GM13977 (cell line): Measurements from ENCODE around the gene CD74.

ENCODE experiments used
- DNase-seq: peaks from one replicate; pipeline ENCODE4 v3.0.0; 2012; ENCODE audit warnings: low spot score
- in situ Hi-C: fragments of 300-500 bp; cut with MboI; formaldehyde crosslinking; loops from one replicate; pipeline ENCODE4 v1.12.0; 2022; ENCODE audit warnings: low sequenced_read_pairs, low pct_unique_long_range_greater_than_20kb, mixed read lengths, inconsistent platforms; ENCODE audit not compliant: unreplicated experiment
- TF ChIP-seq, protein P1 (sequence below): IDR thresholded peaks from 2 replicates; pipeline ENCODE4 v1.5.1; 2012; ENCODE audit warnings: mild to moderate bottlenecking, control low read depth; ENCODE audit not compliant: insufficient read depth; ENCODE audit errors: extremely low read depth, missing control alignments

The CD74 gene

DNA sequence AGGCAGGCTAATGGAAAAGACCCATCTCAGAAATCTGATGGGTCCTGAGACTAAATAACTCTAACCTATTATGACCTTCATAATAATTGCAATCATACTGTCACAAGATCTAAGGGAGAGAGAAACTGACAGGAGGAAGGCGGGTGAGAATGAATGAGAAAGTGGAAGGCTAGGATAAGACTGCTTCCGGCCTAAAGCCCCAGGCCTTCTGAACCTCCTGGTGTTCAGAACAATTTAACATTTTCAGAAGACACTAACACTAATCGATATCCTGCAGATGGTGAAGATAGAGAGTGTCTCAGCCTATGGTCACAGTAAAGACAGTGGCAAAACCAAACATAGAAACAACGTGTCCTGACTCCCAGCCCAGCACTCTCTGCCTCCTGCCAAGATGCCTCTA lies 35.6 kb upstream of the CD74 start:
- in situ Hi-C loops = no loop called here
- no peak for DNase-seq
- TF ChIP-seq, protein P1, sequence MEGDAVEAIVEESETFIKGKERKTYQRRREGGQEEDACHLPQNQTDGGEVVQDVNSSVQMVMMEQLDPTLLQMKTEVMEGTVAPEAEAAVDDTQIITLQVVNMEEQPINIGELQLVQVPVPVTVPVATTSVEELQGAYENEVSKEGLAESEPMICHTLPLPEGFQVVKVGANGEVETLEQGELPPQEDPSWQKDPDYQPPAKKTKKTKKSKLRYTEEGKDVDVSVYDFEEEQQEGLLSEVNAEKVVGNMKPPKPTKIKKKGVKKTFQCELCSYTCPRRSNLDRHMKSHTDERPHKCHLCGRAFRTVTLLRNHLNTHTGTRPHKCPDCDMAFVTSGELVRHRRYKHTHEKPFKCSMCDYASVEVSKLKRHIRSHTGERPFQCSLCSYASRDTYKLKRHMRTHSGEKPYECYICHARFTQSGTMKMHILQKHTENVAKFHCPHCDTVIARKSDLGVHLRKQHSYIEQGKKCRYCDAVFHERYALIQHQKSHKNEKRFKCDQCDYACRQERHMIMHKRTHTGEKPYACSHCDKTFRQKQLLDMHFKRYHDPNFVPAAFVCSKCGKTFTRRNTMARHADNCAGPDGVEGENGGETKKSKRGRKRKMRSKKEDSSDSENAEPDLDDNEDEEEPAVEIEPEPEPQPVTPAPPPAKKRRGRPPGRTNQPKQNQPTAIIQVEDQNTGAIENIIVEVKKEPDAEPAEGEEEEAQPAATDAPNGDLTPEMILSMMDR = no peak

DNA sequence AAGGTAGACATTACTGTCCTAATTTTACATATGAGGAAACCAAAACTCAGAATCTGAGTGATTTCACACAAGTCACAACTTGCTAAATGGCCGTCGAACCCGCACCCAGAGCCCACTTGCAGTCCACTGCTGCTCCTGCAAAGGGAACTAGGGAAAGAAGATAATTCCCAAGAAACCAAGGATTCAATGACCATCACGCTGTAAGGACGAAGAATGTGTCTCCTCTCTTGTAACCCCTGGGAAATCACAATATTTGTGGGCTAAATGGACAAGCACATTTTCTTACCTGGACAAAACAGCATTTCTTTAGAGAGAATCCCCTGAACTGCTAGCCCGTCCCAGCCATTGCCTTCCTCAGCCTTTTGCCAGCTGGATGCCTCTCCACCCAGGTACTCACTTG lies 34.5 kb upstream of the CD74 start:
- in situ Hi-C loops = no loop called here
- TF ChIP-seq, protein P1 = no peak
- no peak for DNase-seq

DNA sequence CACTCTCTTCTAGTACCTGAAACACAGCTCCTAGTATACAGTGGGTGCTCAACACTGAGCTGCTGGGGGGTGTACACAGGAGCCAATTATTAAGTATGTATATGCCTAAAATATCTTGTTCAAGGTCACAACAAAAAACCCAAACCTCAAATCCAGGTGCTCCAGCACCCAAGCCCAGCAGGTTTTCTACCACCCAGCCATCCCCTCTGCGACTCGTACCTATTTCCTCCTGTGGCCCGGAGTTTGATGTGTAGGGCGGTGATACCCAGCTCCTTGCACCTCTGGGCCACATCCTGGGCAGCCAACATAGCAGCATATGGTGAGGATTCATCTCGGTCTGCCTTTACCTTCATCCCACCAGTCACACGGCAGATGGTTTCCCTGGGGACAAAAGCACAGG lies 33.9 kb upstream of the CD74 start:
- TF ChIP-seq, protein P1 = no peak
- DNase-seq = no peak
- in situ Hi-C loops = no loop called here

DNA sequence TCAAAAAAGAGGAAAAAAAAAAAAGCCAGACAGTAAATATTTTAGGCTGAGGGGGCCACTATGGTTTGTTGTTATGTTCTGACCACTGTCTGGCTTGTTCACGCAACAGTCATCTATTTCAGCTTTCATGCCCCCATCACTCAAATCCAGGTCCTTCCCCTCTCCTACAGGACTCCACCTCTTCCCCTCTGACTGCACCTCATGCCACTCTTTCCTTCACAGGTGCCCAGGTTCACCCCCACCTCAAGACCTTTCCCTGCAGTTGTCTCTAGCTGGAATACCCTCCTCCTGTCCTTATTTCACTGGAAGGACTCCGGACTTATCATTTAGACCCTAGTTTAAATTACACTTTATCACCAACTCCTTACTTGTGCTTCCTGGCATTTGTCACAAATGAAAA lies 33.4 kb upstream of the CD74 start:
- TF ChIP-seq, protein P1 = no peak
- DNase-seq = no peak
- in situ Hi-C loops = no loop called here

DNA sequence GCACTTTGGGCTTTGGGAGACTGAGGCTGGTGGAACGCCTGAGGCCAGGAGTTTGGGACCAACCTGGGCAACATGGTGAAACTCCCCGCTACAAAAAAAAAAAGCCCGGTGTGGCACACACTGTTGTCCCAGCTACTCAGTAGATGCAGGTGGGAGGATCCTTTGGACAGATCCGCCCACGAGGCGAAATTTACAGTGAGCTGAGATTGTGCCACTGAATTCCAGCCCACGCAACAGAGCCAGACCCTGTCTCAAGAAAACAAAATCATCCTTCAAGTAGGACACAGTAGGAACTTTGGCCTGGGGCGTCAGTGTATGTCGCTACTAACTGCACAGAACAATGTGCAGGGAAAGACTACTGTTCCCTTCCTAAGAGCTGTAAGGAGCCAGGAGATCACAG lies 32.1 kb upstream of the CD74 start:
- DNase-seq = no peak
- in situ Hi-C loops = no loop called here
- TF ChIP-seq, protein P1 = no peak

DNA sequence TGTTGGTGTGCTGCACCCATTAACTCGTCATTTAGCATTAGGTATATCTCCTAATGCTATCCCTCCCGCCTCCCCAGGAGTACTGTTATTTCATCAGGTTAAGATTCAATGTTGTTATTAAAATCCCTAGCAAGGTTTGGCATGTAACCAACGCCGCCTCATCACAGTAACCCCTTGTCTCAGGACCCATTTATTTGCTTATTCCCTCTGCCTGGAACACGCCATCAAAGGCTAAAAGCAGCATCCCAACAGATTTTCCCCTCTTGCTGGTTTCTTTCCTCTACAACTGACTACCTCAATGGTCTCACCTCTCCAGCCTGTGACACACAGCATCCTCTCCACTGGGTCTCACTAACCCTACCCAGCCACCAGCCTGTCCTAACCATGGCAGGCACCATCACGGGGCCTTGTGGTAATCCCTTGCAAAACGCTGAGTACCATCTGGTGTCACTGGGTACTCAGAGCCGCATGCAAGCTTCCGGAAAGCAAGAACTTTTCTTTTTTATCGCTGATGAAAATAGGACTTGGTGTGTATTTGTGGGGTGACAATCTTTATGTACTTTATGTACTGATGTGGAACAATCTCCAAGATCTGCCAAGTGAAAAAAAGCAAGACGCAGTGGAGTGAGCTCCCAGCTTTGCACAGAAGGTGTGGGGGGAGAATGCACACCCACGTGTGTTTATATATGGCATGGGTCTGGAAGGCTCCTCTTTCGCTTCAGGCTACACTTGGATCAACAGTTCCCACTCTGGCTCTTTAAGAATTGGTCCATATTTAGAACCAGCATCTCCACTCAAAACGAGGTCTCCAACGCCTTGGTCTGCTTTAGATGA lies 30.7 kb upstream of the CD74 start:
- in situ Hi-C loops = no loop called here
- TF ChIP-seq, protein P1 = no peak
- no peak for DNase-seq

DNA sequence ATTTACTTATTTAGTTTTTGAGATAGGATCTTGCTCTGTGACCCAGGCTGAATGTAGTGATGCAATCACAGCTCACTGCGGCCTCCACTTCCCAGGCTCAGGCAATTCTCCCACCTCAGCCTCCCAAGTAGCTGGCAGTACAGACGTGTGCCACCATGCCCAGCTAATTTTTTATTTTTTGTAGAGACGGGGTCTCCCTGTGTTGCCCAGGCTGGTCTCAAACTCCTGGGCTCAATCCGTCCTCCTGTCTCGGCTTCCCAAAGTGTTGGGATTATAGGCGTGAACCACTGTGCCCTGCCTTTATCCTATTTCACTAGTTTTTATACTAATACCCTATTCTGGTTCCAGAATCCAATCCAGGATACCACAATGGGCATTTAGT lies 30.0 kb upstream of the CD74 start:
- TF ChIP-seq, protein P1 = no peak
- in situ Hi-C loops = no loop called here
- DNase-seq = no peak
